NCI-H82 treated with DMSO at 0.1 percent for 48 hours (cell line): ENCODE data around the gene CDRT15L2.
"Not testable (repeated sequence)": the region's sequence is repeated elsewhere in the genome, so short reads cannot be mapped to it uniquely, and the experiment has no call there.

Experiments
- DNase-seq: peaks from one replicate; lab custom pipeline; 2025; ENCODE audit not compliant: unreplicated experiment; lab: John Stamatoyannopoulos, UW

Gene CDRT15L2

GRCh38 chr17:20573216-20573615 is 6.3 kb upstream of the CDRT15L2 start:
- DNase-seq = not testable (repeated sequence)

- DNase-seq = not testable (repeated sequence)
Measured at GRCh38 chr17:20575071-20575470, 4.5 kb upstream of the CDRT15L2 start.

- DNase-seq = not testable (repeated sequence)
Measured at GRCh38 chr17:20583891-20584577, 4.5 kb downstream of the CDRT15L2 start.

GRCh38 chr17:20588744-20589453 is 9.4 kb downstream of the CDRT15L2 start:
- not testable (repeated sequence) for DNase-seq

- not testable (repeated sequence) for DNase-seq
Measured at GRCh38 chr17:20589454-20589810, 9.9 kb downstream of the CDRT15L2 start.

- DNase-seq = not testable (repeated sequence)
Measured at GRCh38 chr17:20591040-20591439, 11.5 kb downstream of the CDRT15L2 start.

GRCh38 chr17:20605568-20605967 is 26.0 kb downstream of the CDRT15L2 start:
- not testable (repeated sequence) for DNase-seq

GRCh38 chr17:20609490-20609889 is 30.0 kb downstream of the CDRT15L2 start:
- not testable (repeated sequence) for DNase-seq

- no peak for DNase-seq
Measured at GRCh38 chr17:20611309-20611708, 31.8 kb downstream of the CDRT15L2 start.

- DNase-seq = no peak
Measured at GRCh38 chr17:20612635-20613034, 33.1 kb downstream of the CDRT15L2 start.

- no peak for DNase-seq
Measured at GRCh38 chr17:20613248-20613647, 33.7 kb downstream of the CDRT15L2 start.

GRCh38 chr17:20613905-20614304 is 34.4 kb downstream of the CDRT15L2 start:
- no peak for DNase-seq

GRCh38 chr17:20615461-20615860 is 35.9 kb downstream of the CDRT15L2 start:
- DNase-seq = not testable (repeated sequence)
